Measurements from ENCODE around the gene TNS2.

The TNS2 gene

GRCh38 chr12:53042607-53043454, 7.0 kb upstream of the TNS2 start:
- no peak for DNase-seq

- no peak for DNase-seq
These were observed 5.7 kb upstream of the TNS2 start for GRCh38 chr12:53044052-53044581.

GRCh38 chr12:53044896-53045695, 4.8 kb upstream of the TNS2 start:
- DNase-seq = no peak

- DNase-seq = no peak
These were observed 4.2 kb upstream of the TNS2 start for GRCh38 chr12:53045696-53046045.

GRCh38 chr12:53046655-53047220, 3.1 kb upstream of the TNS2 start:
- peak; percentile 61 for DNase-seq

- peak; percentile 61 for DNase-seq
These were observed 2.4 kb upstream of the TNS2 start for GRCh38 chr12:53047221-53048032.

- no peak for DNase-seq
These were observed 1.7 kb upstream of the TNS2 start for GRCh38 chr12:53048033-53048779.

GRCh38 chr12:53048780-53049401, 974 bp upstream of the TNS2 start:
- no peak for DNase-seq

GRCh38 chr12:53050426-53051057, 677 bp downstream of the TNS2 start:
- no peak for DNase-seq

GRCh38 chr12:53051058-53051880, 1.4 kb downstream of the TNS2 start:
- no peak for DNase-seq

GRCh38 chr12:53051881-53052412, 2.1 kb downstream of the TNS2 start:
- DNase-seq = no peak

- DNase-seq = no peak
These were observed 2.8 kb downstream of the TNS2 start for GRCh38 chr12:53052419-53053217.

- peak; percentile 74 for DNase-seq
These were observed 3.6 kb downstream of the TNS2 start for GRCh38 chr12:53053218-53054111.

- DNase-seq = peak; percentile 95
These were observed 4.4 kb downstream of the TNS2 start for GRCh38 chr12:53054112-53054878.

GRCh38 chr12:53055471-53056266, 5.8 kb downstream of the TNS2 start:
- DNase-seq = no peak

GRCh38 chr12:53056296-53056695, 6.4 kb downstream of the TNS2 start:
- no peak for DNase-seq
